GM13977 (cell line): ENCODE results near the gene FOXL2NB.
"Not testable (repeated sequence)": the region's sequence is repeated elsewhere in the genome, so short reads cannot be mapped to it uniquely, and the experiment has no call there.

Experiments used
- DNase-seq: peaks from one replicate; pipeline ENCODE4 v3.0.0; 2012; ENCODE audit warnings: low spot score
- in situ Hi-C: fragments of 300-500 bp; cut with MboI; formaldehyde crosslinking; loops from one replicate; pipeline ENCODE4 v1.12.0; 2022; ENCODE audit warnings: low sequenced_read_pairs, low pct_unique_long_range_greater_than_20kb, mixed read lengths, inconsistent platforms; ENCODE audit not compliant: unreplicated experiment
- TF ChIP-seq, protein P1 (sequence below): IDR thresholded peaks from 2 replicates; pipeline ENCODE4 v1.5.1; 2012; ENCODE audit warnings: mild to moderate bottlenecking, control low read depth; ENCODE audit not compliant: insufficient read depth; ENCODE audit errors: extremely low read depth, missing control alignments

FOXL2NB gene

DNA sequence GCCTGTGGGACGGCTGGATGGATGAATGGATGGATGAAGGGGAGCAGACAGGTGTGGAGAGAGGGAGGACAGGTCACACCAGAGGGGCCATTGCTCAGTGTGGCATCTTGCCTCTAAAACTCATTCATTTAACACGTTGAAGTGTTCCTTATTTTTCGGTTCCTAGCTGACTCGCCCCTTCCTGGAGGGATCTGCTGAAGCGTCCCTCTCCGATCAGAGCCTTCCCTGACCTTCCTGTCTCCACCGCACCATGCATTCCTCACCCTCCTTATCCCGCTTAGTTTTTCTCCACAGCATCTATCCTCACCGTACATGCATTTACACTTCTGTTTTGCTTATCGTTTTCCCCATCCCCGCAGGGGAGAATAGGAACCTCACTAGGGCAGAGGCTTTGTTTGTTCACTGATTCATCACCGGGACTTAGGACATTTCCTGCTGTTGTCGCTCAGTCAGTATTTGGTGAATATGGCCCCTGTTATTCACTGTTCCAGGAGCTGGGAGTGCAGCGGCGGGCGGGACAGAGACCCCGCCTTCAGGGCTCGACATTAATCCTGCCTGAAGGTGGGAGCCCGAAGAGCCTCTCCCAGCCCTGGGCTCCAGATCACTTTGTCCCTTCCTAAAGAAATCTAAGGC, 32.0 kb upstream of the FOXL2NB start:
- TF ChIP-seq, protein P1, sequence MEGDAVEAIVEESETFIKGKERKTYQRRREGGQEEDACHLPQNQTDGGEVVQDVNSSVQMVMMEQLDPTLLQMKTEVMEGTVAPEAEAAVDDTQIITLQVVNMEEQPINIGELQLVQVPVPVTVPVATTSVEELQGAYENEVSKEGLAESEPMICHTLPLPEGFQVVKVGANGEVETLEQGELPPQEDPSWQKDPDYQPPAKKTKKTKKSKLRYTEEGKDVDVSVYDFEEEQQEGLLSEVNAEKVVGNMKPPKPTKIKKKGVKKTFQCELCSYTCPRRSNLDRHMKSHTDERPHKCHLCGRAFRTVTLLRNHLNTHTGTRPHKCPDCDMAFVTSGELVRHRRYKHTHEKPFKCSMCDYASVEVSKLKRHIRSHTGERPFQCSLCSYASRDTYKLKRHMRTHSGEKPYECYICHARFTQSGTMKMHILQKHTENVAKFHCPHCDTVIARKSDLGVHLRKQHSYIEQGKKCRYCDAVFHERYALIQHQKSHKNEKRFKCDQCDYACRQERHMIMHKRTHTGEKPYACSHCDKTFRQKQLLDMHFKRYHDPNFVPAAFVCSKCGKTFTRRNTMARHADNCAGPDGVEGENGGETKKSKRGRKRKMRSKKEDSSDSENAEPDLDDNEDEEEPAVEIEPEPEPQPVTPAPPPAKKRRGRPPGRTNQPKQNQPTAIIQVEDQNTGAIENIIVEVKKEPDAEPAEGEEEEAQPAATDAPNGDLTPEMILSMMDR: no peak
- in situ Hi-C loops: loop anchor here (5.0 to 25.0 kb wide), 3 partner anchors 218 to 853 kb away; partner anchors contain the start of gene CEP70
- no peak for DNase-seq

DNA sequence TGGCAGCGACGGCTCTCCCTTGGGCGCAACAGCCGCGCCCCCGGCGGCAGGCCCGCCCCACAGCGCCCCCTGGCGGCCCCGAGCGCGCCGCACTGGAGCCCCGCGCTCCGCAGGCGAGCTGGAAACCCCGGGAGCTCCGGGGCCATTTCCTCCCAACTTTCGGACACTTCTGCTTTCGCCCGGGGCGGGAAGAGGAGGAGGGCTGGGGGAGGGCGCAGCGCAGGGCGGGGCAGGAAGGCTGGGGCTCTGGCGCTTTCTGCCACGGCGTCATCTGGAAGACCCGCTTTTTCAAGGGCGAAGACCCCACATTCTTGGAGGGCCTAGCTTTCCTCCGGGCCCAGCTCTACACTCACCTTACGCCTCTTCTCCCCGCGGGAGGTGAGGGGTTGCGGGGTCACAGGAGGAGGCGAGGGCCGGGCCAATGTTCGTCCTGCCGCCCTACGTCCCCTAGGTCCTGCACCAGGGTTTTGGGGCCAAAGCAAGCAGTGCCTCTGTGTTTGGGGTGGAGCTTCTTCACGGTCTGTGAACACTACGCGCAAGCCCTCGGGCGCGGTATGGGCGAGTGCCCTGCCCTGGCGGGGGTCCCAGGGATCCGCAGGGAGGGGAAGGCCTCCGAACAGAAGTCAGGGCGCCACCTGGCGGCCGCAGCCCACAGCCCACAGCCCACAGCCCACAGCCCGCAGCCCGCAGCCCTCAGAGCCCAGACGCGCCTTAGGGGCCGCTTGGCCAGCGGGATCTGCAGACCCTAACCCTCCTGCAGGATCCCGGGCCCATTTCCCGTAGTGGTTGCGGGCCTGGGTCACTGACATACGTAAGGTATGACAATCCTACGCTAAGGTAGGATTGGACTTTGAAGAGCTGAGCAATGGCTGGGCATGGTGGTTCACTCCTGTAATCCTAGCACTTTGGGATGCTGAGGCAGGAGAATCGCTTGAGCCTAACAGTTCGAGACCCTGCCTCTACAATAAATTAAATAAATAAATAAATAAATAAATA, 31.2 kb upstream of the FOXL2NB start:
- in situ Hi-C loops: loop anchor here (10.0 to 25.0 kb wide), 2 partner anchors 321 to 854 kb away; partner anchors contain the start of gene CEP70
- peak; percentile 92 for DNase-seq
- TF ChIP-seq, protein P1: peak; percentile 95

DNA sequence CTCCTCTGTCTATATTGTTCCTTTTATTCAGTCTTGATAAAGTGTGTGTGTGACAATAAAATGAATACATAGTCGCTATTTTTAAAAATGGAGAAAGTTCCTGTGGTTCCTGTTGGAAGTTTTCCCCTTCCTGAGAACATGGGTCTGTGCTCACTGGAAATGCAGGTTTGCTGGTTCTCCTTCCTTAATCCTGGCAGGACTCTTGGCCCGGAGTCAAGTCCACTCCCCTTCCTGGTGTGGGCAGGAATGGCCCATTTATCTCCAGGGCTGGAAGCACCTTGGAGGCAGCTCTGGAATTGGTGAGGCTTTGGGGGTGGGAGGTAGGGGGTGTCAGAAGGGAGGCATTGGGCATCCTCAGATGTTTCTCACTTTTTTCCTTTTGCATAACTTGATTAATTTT, 30.2 kb upstream of the FOXL2NB start:
- TF ChIP-seq, protein P1: no peak
- in situ Hi-C loops: loop anchor here (10.0 to 25.0 kb wide), 2 partner anchors 322 to 855 kb away; partner anchors contain the start of gene CEP70
- DNase-seq: no peak

DNA sequence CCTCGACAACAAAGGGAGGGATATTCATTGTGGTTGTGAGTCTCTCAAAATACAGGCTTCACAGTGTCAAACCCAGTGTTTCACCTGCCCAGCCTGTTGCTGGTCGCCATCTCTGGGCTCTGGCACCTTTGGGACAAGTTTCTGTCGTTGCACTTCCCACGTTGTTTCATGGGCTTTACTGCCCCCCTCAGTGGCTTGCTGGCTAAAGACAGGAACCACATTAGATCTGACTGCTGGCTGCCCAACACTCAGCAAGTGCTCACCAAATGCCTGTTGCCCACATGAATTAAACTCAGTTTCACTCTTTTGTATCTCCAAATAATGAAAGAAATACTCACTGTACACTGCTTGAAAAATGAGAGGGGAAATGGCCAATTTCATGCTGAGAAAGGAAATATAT, 27.7 kb upstream of the FOXL2NB start:
- in situ Hi-C loops: loop anchor here (10.0 to 25.0 kb wide), 2 partner anchors 325 to 857 kb away; partner anchors contain the start of gene CEP70
- TF ChIP-seq, protein P1: no peak
- no peak for DNase-seq

DNA sequence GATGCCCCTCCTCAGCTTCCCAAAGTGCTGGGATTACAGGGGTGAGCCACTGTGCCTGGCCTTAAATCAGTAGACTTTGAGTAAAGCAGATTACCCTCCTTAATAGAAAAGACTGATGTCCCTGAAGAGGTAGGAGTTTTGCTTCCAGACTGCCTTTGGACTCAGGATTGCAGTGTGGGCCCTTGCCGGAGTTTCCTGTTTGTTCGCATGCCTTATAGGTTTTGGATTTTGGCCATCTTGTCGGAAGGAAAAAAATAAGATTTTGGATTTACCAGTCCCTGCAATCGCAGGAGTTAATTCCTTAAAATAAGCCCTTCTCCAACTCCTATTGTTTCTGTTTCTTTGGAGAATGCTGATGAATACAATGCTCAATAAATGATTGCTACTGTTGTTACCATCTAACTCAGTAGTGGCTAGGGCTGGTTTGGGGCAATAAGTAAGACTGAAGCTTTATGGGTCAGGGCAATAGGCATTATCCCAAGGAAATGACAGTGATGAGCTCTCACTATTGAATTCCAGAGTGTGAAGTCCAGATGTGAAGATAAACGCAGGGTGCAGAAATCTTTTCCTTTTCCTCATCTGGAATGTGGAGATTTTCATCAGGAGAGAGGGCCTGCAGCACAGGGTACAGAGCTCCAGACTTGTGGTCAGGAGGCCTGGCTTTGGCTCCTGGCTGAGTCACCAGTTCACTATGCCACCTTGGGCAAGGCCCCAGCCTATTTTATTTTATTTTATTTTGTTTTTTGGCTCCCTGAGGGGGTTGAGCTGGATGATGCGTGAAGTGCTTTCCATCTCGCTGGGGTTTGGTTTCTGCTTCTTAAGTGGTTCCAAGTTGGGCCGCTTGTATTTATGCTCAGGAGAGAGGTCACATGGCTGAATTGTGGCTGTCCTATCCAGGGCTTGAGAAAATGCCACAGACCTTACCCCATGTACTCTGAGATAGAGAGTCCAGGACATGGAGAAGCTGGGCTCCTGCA, 25.4 kb upstream of the FOXL2NB start:
- in situ Hi-C loops: loop anchor here (25.0 kb wide), 1 partner anchor 859 kb away; no protein-coding TSS in a partner anchor
- TF ChIP-seq, protein P1: no peak
- DNase-seq: no peak

DNA sequence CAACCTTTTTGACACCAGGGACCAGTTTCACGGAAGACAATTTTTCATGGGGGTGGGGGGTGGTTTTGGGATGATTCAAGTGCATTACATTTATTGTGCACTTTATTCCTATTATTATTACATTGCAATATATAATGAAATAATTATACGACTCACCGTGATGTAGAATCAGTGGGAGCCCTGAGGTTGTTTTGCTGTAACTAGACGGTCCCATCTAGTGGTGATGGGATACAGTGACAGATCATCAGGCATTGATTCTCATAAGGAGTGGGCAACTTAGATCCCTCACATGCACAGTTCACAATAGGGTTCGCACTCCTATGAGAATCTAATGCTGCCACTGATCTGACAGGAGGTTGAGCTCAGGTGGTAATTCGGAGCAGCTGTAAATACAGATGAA, 24.6 kb upstream of the FOXL2NB start:
- in situ Hi-C loops: loop anchor here (25.0 kb wide), 1 partner anchor 860 kb away; no protein-coding TSS in a partner anchor
- DNase-seq: not testable (repeated sequence)
